ENCODE results near the gene MYRIP.

The MYRIP gene

GRCh38 chr3:40189118-40189517 lies 379.7 kb downstream of the MYRIP start:
- DNase-seq (ENCODE audit: low read depth in 2 of 2), result no peak

- no peak for DNase-seq (ENCODE audit: low read depth in 2 of 2)
These were observed 380.6 kb downstream of the MYRIP start for GRCh38 chr3:40190056-40190455.

GRCh38 chr3:40191251-40191650 lies 381.8 kb downstream of the MYRIP start:
- DNase-seq (ENCODE audit: low read depth in 2 of 2), result no peak

- peak; percentile 33 to 36 for DNase-seq (ENCODE audit: low read depth in 2 of 2)
These were observed 382.5 kb downstream of the MYRIP start for GRCh38 chr3:40191850-40192448.

- no peak for DNase-seq (ENCODE audit: low read depth in 2 of 2)
These were observed 383.2 kb downstream of the MYRIP start for GRCh38 chr3:40192628-40193027.

GRCh38 chr3:40196966-40197365 lies 387.6 kb downstream of the MYRIP start:
- DNase-seq (ENCODE audit: low read depth in 2 of 2), result no peak

GRCh38 chr3:40200692-40201316 lies 391.4 kb downstream of the MYRIP start:
- no peak for DNase-seq (ENCODE audit: low read depth in 2 of 2)

GRCh38 chr3:40201770-40202169 lies 392.4 kb downstream of the MYRIP start:
- no peak for DNase-seq (ENCODE audit: low read depth in 2 of 2)

GRCh38 chr3:40206522-40206921 lies 397.1 kb downstream of the MYRIP start:
- no peak for DNase-seq (ENCODE audit: low read depth in 2 of 2)

GRCh38 chr3:40207796-40208195 lies 398.4 kb downstream of the MYRIP start:
- no peak for DNase-seq (ENCODE audit: low read depth in 2 of 2)

- no peak for DNase-seq (ENCODE audit: low read depth in 2 of 2)
These were observed 398.8 kb downstream of the MYRIP start for GRCh38 chr3:40208251-40208650.

- DNase-seq (ENCODE audit: low read depth in 2 of 2), result no peak
These were observed 402.2 kb downstream of the MYRIP start for GRCh38 chr3:40211579-40211978.

GRCh38 chr3:40213556-40213955 lies 404.1 kb downstream of the MYRIP start:
- DNase-seq (ENCODE audit: low read depth in 2 of 2), result no peak

GRCh38 chr3:40215015-40215414 lies 405.6 kb downstream of the MYRIP start:
- DNase-seq (ENCODE audit: low read depth in 2 of 2), result no peak

GRCh38 chr3:40216471-40216870 lies 407.1 kb downstream of the MYRIP start:
- no peak for DNase-seq (ENCODE audit: low read depth in 2 of 2)

- DNase-seq (ENCODE audit: low read depth in 2 of 2), result no peak
These were observed 414.4 kb downstream of the MYRIP start for GRCh38 chr3:40223856-40224255.

GRCh38 chr3:40224796-40225515 lies 415.5 kb downstream of the MYRIP start:
- no peak for DNase-seq (ENCODE audit: low read depth in 2 of 2)

- DNase-seq (ENCODE audit: low read depth in 2 of 2), result no peak
These were observed 417.2 kb downstream of the MYRIP start for GRCh38 chr3:40226636-40227035.

GRCh38 chr3:40228792-40229350 lies 419.5 kb downstream of the MYRIP start:
- no peak for DNase-seq (ENCODE audit: low read depth in 2 of 2)

GRCh38 chr3:40229386-40229785 lies 420.0 kb downstream of the MYRIP start:
- no peak for DNase-seq (ENCODE audit: low read depth in 2 of 2)

- no peak for DNase-seq (ENCODE audit: low read depth in 2 of 2)
These were observed 420.6 kb downstream of the MYRIP start for GRCh38 chr3:40229963-40230362.

GRCh38 chr3:40230382-40230781 lies 421.0 kb downstream of the MYRIP start:
- DNase-seq (ENCODE audit: low read depth in 2 of 2), result no peak

- no peak for DNase-seq (ENCODE audit: low read depth in 2 of 2)
These were observed 423.2 kb downstream of the MYRIP start for GRCh38 chr3:40232626-40233025.
